Upper lobe of right lung (tissue), 1 donor: Measurements from ENCODE around the gene AKNA. TPM values are rescaled to one million over a fixed set of nuclear protein-coding genes. Genes with fewer than 3 reads are reported as not detected.

Experiments
- ATAC-seq: fragments of 200-7000 bp; cut with Tn5 transposase; one replicate; pipeline ENCODE4 v1.9.1; 2020; ENCODE audit warnings: mild to moderate bottlenecking, moderate library complexity
- DNase-seq: peaks from one replicate; pipeline ENCODE4 v3.0.0-alpha.2; 2020
- H3K27ac ChIP-seq: fragments of 200-600 bp; one replicate; pipeline ENCODE4 v1.8.0; 2022
- H3K27me3 ChIP-seq: fragments of 200-600 bp; one replicate; pipeline ENCODE4 v1.8.0; 2022; ENCODE audit warnings: mild to moderate bottlenecking
- H3K36me3 ChIP-seq: fragments of 200-600 bp; one replicate; pipeline ENCODE4 v1.8.0; 2022
- H3K4me1 ChIP-seq: fragments of 200-600 bp; one replicate; pipeline ENCODE4 v1.8.0; 2022
- H3K4me3 ChIP-seq: fragments of 200-600 bp; one replicate; pipeline ENCODE4 v1.8.0; 2022; ENCODE audit warnings: mild to moderate bottlenecking
- H3K9me3 ChIP-seq: fragments of 200-600 bp; one replicate; pipeline ENCODE4 v1.8.0; 2022
- intact Hi-C: fragments of 100-400 bp; cut with DNase I; formaldehyde crosslinking; loops from one replicate; pipeline ENCODE4 v1.11.0; 2022
- total RNA-seq: library from RNA; stranded (reverse); fragmentation: NEBNext Ultra II Directional; extraction: Animal tissue kit (Norgen Biotek cat#: 25700); gene quantifications from one replicate; pipeline ENCODE4 v1.2.1, GENCODE V29; 2021
- TF ChIP-seq, protein P1 (sequence below): fragments of 200-600 bp; IDR thresholded peaks from one replicate; pipeline ENCODE4 v1.8.0; 2022; ENCODE audit warnings: antibody characterized with exemption
- donor health status: DM: no; HTN: yes; CAD: no; lungs with severe emphysema.

The AKNA gene
- total RNA-seq, 1 donor from 2014 or later = 54.7 TPM

DNA sequence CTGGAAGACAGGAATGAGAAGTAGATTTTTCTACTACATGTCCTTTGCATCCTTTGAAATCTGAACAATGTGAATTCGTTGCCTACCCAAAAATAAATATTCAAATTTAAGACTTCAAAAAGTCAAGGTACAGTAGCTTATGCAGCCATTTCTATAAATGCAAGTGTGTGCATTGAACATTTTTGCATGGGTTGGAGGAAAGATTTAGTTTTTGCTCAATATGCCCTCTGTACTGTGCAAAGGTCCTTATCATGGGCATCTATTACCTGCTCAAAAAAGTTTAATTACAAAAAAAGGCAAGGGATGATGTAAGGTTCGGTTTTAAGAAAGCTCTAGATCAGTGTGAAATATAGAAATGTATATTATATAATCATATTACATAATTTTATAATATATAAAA lies 22.6 kb downstream of the AKNA start:
- peak overlapping the region; percentile 61 for H3K27ac ChIP-seq

DNA sequence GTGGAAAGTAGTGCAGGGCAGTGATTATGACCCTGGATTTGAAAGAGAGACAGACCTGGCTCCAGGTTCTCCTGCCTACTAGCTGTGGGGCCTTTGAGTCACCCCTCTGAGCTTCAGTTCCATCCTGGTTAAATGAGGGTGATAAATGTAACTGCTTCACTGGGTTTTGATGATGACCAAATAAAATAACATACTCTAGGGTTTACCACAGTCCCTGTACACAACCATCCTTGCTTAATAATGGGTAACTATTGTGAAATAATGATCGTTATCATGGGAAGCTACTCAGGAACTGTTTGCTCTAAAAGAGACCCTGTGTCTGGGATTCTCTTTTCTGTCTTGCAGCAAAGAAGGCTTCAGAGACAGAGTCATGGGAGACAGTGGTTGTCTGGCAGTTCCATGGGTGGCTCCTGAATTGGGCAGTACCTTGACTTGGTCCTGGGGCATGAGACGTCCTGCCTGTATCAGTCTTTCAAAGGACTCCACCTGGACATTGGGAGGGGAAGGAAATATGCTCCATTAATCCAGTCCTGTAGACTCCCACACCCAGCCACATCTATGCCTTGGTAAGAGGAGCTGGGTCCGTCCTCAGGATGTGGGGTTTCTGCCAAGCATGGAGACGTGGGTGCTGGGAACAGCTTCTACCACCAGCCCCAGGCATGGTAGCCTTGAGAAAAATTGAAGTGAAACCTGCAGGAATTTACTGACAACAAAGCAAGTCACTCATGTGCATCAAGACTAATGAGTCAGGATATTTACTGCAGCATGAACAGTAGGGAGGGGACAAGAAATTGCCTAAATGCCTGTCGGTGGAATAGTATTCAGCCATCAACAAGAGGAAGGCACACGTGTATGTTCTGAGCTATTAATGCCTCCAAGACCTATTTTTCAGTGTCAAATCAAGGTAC lies 23.4 kb downstream of the AKNA start:
- peaks cover 78% of the 10 kb centered on the region for H3K36me3 ChIP-seq
- no peak overlapping the region for H3K4me3 ChIP-seq
- H3K9me3 ChIP-seq = no peaks in the 10 kb centered on the region
- DNase-seq (peak; percentile 25), ATAC-seq (peak; percentile 40)
- intact Hi-C loops = no loop called here
- TF ChIP-seq, protein P1, sequence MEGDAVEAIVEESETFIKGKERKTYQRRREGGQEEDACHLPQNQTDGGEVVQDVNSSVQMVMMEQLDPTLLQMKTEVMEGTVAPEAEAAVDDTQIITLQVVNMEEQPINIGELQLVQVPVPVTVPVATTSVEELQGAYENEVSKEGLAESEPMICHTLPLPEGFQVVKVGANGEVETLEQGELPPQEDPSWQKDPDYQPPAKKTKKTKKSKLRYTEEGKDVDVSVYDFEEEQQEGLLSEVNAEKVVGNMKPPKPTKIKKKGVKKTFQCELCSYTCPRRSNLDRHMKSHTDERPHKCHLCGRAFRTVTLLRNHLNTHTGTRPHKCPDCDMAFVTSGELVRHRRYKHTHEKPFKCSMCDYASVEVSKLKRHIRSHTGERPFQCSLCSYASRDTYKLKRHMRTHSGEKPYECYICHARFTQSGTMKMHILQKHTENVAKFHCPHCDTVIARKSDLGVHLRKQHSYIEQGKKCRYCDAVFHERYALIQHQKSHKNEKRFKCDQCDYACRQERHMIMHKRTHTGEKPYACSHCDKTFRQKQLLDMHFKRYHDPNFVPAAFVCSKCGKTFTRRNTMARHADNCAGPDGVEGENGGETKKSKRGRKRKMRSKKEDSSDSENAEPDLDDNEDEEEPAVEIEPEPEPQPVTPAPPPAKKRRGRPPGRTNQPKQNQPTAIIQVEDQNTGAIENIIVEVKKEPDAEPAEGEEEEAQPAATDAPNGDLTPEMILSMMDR = no peak
- no peaks in the 10 kb centered on the region for H3K27me3 ChIP-seq
- peaks cover 43% of the 10 kb centered on the region for H3K4me1 ChIP-seq
- H3K27ac ChIP-seq = peak overlapping the region; percentile 61

More for the DNA sequence above, 22.6 kb downstream of the AKNA start:
- H3K36me3 ChIP-seq = peaks cover 75% of the 10 kb centered on the region
- DNase-seq (no peak), ATAC-seq (no peak)
- TF ChIP-seq, protein P1 = no peak
- intact Hi-C loops = no loop called here
- no peaks in the 10 kb centered on the region for H3K9me3 ChIP-seq
- H3K4me3 ChIP-seq = no peak overlapping the region
- H3K4me1 ChIP-seq = peaks cover 43% of the 10 kb centered on the region
- H3K27me3 ChIP-seq = no peaks in the 10 kb centered on the region

DNA sequence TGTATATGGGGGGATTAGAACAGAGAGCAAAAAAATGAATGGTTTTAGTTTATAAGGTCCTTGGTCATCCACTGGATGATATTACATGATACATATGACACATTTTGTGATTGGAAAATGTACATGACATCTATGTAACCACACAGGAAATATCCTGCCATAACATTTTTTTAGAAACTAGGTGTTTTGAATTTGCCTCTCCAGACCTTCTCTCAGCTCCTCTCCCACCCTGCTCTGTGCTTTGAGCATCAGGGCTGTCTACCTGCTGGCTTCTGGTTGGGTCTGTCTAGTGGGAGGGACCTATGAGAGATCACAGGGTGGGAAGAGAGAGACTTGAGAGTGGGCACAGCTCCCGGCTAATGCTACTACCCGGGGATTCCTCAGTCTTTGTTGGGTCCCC lies 24.4 kb downstream of the AKNA start:
- intact Hi-C loops = no loop called here
- no peak for ATAC-seq
- Histone ChIP-seq H3K4me3 (no peak overlapping the region), H3K36me3 (peaks cover 84% of the 10 kb centered on the region), H3K27me3 (no peaks in the 10 kb centered on the region), H3K9me3 (no peaks in the 10 kb centered on the region), H3K27ac (peak overlapping the region; percentile 61), H3K4me1 (peaks cover 43% of the 10 kb centered on the region)
- TF ChIP-seq, protein P1 = no peak
- peak; percentile 2 for DNase-seq

- Histone ChIP-seq H3K27ac (no peak overlapping the region), H3K36me3 (peaks cover 84% of the 10 kb centered on the region), H3K27me3 (no peaks in the 10 kb centered on the region), H3K4me1 (peaks cover 39% of the 10 kb centered on the region), H3K4me3 (no peak overlapping the region), H3K9me3 (no peaks in the 10 kb centered on the region)
- peak; percentile 53 for DNase-seq
- TF ChIP-seq, protein P1 = no peak
- intact Hi-C loops = no loop called here
- ATAC-seq = no peak
Measured at GRCh38 chr9:114362394-114362793, 25.4 kb downstream of the AKNA start.

DNA sequence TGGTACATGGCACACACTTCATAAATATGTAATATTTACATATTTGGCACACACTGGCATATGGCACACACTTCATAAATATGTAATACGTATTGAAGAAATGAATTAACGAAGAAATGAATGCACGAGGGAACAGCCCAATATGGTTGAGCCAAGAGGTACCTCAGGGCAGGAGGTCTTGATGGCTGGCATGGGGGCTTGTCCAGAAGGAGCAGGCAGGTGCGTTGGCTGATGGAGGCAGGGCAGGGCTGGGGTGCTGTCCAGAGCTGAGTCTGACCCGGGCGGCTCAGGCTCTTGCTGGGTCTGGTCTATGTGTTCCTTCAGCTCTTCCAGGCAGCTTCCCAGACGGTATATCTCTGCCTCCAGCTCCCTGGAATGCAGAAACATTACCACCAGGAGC lies 26.2 kb downstream of the AKNA start:
- Histone ChIP-seq H3K4me3 (no peak overlapping the region), H3K36me3 (peaks cover 87% of the 10 kb centered on the region), H3K27me3 (no peaks in the 10 kb centered on the region), H3K9me3 (no peaks in the 10 kb centered on the region), H3K27ac (no peak overlapping the region), H3K4me1 (peaks cover 31% of the 10 kb centered on the region)
- TF ChIP-seq, protein P1 = no peak
- intact Hi-C loops = no loop called here
- ATAC-seq (no peak), DNase-seq (peak; percentile 43)
